WERI-Rb-1 (cell line): ENCODE results near the gene FYB2.
"Not testable (repeated sequence)": the region's sequence is repeated elsewhere in the genome, so short reads cannot be mapped to it uniquely, and the experiment has no call there.

Source experiments
- DNase-seq: peaks from one replicate; pipeline ENCODE4 v3.0.0-alpha.2; 2020
- H3K27ac ChIP-seq: fragments of 250-450 bp; sonication (Bioruptor Pico); 2 replicates; pipeline ENCODE4 v1.5.1; 2020; ENCODE audit warnings: mild to moderate bottlenecking, moderate library complexity
- H3K27me3 ChIP-seq: fragments of 250-450 bp; sonication (Bioruptor Pico); 2 replicates; pipeline ENCODE4 v1.5.1; 2021; ENCODE audit warnings: mild to moderate bottlenecking, low read depth, moderate library complexity; ENCODE audit not compliant: insufficient read depth, severe bottlenecking
- H3K36me3 ChIP-seq: fragments of 250-450 bp; sonication (Bioruptor Pico); 2 replicates; pipeline ENCODE4 v1.5.1; 2020; ENCODE audit warnings: mild to moderate bottlenecking, moderate library complexity
- H3K4me3 ChIP-seq: 2 replicates; pipeline ENCODE4 v1.5.1; 2011; ENCODE audit warnings: low read depth, mild to moderate bottlenecking, control low read depth, low read length
- H3K9me3 ChIP-seq: fragments of 250-450 bp; sonication (Bioruptor Pico); 2 replicates; pipeline ENCODE4 v1.5.1; 2021; ENCODE audit warnings: mild to moderate bottlenecking, moderate library complexity; ENCODE audit not compliant: severe bottlenecking
- TF ChIP-seq, protein P1 (sequence below): IDR thresholded peaks from 2 replicates; pipeline ENCODE4 v1.5.1; 2011; ENCODE audit warnings: low read depth, mild to moderate bottlenecking, control low read depth, inconsistent platforms, low read length

Gene FYB2

DNA sequence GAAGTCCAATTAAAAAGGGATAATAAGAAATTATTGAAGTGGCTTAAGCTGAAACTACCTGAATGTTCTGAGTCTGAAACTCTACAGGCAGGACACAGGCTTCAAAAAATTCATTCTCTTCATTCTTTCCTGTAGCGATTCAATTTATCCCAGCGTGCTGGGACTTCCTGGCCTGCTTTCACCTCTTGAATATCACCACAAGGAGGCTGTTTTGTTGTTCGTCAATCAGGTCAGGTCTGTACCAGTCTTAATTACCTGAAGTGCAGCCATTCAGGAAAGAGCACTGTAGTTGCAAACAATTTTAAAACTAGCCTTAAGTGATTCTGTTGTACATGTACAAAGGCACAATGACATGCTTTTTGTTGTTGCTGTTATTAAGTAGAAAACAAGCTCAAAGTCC is 38.4 kb downstream of the FYB2 start:
- H3K9me3 ChIP-seq, result no peaks in the 10 kb centered on the region
- H3K27ac ChIP-seq, result no peak overlapping the region
- DNase-seq, result no peak
- no peaks in the 10 kb centered on the region for H3K27me3 ChIP-seq
- H3K36me3 ChIP-seq, result no peaks in the 10 kb centered on the region
- TF ChIP-seq, protein P1, sequence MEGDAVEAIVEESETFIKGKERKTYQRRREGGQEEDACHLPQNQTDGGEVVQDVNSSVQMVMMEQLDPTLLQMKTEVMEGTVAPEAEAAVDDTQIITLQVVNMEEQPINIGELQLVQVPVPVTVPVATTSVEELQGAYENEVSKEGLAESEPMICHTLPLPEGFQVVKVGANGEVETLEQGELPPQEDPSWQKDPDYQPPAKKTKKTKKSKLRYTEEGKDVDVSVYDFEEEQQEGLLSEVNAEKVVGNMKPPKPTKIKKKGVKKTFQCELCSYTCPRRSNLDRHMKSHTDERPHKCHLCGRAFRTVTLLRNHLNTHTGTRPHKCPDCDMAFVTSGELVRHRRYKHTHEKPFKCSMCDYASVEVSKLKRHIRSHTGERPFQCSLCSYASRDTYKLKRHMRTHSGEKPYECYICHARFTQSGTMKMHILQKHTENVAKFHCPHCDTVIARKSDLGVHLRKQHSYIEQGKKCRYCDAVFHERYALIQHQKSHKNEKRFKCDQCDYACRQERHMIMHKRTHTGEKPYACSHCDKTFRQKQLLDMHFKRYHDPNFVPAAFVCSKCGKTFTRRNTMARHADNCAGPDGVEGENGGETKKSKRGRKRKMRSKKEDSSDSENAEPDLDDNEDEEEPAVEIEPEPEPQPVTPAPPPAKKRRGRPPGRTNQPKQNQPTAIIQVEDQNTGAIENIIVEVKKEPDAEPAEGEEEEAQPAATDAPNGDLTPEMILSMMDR, result no peak
- no peak overlapping the region for H3K4me3 ChIP-seq

- Histone ChIP-seq H3K4me3 (no peak overlapping the region), H3K27me3 (no peaks in the 10 kb centered on the region), H3K9me3 (no peaks in the 10 kb centered on the region), H3K27ac (no peak overlapping the region), H3K36me3 (no peaks in the 10 kb centered on the region)
- TF ChIP-seq, protein P1, result no peak
- DNase-seq, result no peak
Measured at GRCh38 chr1:56780128-56780750, 39.0 kb downstream of the FYB2 start.

- H3K9me3 ChIP-seq, result no peaks in the 10 kb centered on the region
- no peak overlapping the region for H3K27ac ChIP-seq
Measured at GRCh38 chr1:56777972-56778371, 41.2 kb downstream of the FYB2 start.

DNA sequence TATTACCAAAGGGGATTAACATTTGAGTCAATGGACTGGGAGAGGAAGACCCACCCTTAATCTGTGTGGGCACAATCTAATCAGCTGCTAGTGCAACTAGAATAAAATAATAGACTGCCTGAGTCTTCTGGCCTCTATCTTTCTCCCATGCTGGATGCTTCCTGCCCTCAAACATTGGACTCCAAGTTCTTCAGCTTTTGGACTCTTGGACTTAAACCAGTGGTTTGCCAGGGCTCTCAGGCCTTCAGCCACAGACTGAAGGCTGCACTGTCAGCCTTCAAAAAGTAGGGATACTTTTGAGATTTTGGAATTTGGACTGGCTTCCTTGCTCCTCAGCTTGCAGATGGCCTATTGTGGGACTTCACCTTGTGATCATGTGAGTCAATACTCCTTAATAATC is 44.5 kb downstream of the FYB2 start:
- not testable (repeated sequence) for H3K36me3 ChIP-seq, H3K27me3 ChIP-seq, H3K27ac ChIP-seq, H3K4me3 ChIP-seq, DNase-seq, H3K9me3 ChIP-seq

More at GRCh38 chr1:56777972-56778371, 41.2 kb downstream of the FYB2 start:
- no peak for DNase-seq
- Histone ChIP-seq H3K27me3 (no peaks in the 10 kb centered on the region), H3K4me3 (no peak overlapping the region), H3K36me3 (no peaks in the 10 kb centered on the region)
- TF ChIP-seq, protein P1, result no peak

- Histone ChIP-seq H3K9me3 (no peaks in the 10 kb centered on the region), H3K27me3 (no peaks in the 10 kb centered on the region), H3K27ac (no peak overlapping the region), H3K36me3 (no peaks in the 10 kb centered on the region), H3K4me3 (no peak overlapping the region)
- TF ChIP-seq, protein P1, result no peak
- no peak for DNase-seq
Measured at GRCh38 chr1:56774067-56774609, 45.1 kb downstream of the FYB2 start.

DNA sequence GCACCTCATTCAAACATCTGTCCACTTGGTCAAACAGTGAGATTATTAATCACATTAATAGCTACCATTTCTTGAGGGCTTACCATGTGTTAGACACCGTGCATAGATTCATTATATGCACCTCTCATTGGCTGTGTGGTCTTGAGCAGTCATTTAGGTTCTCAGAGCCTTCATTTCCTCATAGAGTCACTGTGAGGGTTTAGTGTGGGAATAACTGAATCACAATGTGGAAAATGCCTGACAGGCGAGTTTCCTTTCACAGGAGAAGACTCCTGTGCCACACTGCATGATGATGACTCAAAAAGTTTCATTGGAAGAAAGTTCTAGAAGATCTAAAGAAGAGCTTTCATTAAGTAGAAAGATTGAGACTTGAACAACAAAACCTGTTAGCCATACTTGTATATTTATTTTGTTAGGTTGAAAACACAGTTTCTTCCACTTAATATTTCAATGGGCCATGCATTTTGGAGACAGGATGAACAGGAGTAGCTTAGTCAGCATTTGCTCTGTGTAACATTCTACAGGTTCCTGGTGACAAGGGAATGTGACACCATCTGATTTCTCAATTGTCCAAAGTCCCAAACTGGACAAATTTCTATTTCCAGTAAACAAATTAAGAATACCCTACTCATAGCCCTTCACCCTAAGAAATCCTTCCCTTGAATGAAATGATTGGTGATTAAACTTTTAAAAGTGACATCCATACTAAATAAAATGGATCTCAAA is 45.7 kb downstream of the FYB2 start:
- Histone ChIP-seq H3K36me3 (no peaks in the 10 kb centered on the region), H3K4me3 (no peak overlapping the region), H3K9me3 (no peaks in the 10 kb centered on the region), H3K27ac (no peak overlapping the region), H3K27me3 (no peaks in the 10 kb centered on the region)
- DNase-seq, result no peak
- TF ChIP-seq, protein P1, result no peak
